K562 (cell line): ENCODE measurements around the gene NEK1.

Experiments
- CTCF ChIP-seq, 3 experiments: IDR thresholded peaks in 2 of 3; conservative IDR thresholded peaks in 1 of 3; 2 replicates each; pipeline ENCODE4 v1.5.1; 2011 to 2012; ENCODE audit warnings: low read length in 3 of 3, mild to moderate bottlenecking in 3 of 3, control low read depth in 2 of 3, improper control_type of control experiment in 1 of 3, inconsistent platforms in 1 of 3, low read depth in 1 of 3, mixed read lengths in 1 of 3, moderate library complexity in 1 of 3; ENCODE audit not compliant: insufficient read depth in 2 of 3
- HMGXB4 ChIP-seq: sonication (generic); formaldehyde crosslinking; IDR thresholded peaks from 2 replicates; pipeline ENCODE4 v1.8.1; 2023; ENCODE audit warnings: mild to moderate bottlenecking, missing genetic modification reagents
- MYNN ChIP-seq, 2 experiments: sonication (generic); formaldehyde crosslinking in 1 of 2; IDR thresholded peaks; 2 replicates each; pipeline versions ENCODE4 v1.5.0 to v1.6.1; 2016 to 2020; ENCODE audit warnings: antibody characterized with exemption in 1 of 2, missing genetic modification reagents in 1 of 2
- SMAD1 ChIP-seq: fragments of 150-350 bp; IDR thresholded peaks from 2 replicates; pipeline ENCODE4 v1.6.1; 2014; ENCODE audit warnings: low read length, low read depth; ENCODE audit not compliant: partially characterized antibody
- ZNF263 ChIP-seq: sonication (generic); formaldehyde crosslinking; IDR thresholded peaks from 2 replicates; pipeline ENCODE4 v1.8.0; 2022; ENCODE audit warnings: mild to moderate bottlenecking, missing genetic modification reagents, borderline replicate concordance
- ZNF695 ChIP-seq: fragments of 450-650 bp; formaldehyde crosslinking; IDR thresholded peaks from 2 replicates; pipeline ENCODE4 v1.4.0; 2020; ENCODE audit warnings: mild to moderate bottlenecking, moderate library complexity

DNA sequence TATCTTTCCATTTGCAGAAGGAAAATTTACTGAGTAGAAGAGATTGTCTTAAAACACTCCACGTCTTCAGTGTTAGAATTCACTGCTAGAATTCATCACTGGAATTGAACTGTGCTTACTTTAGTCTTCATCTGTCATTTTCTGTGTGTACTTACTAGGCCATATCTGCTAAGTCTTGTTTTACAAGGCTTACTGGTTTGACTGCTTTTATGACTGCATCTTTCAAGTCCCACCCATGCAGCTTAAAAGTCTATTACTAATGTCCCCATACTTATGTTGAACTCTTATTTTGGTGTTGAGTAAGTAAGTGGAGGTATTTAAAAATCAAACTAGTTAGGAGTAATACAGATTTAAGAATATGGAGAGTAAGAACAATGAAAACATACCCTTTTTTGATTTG is 22.6 kb upstream of the NEK1 start:
- no peak for TF ChIP-seq CTCF (IDR thresholded peaks at IDR 0.05 in 2 of 3, conservative IDR thresholded peaks at IDR 0.05 in 1 of 3; ENCODE audit: insufficient read depth in 2 of 3, low read depth in 1 of 3, low read length in 3 of 3)
- no peak for TF ChIP-seq ZNF695 (CRISPR knock-in tag)
- no peak for TF ChIP-seq HMGXB4
- TF ChIP-seq SMAD1: no peak
- TF ChIP-seq MYNN (IDR thresholded peaks at IDR 0.05): peak; percentile 72
- TF ChIP-seq MYNN (CRISPR knock-in tag; IDR thresholded peaks at IDR 0.05): no peak
- TF ChIP-seq ZNF263 (CRISPR knock-in tag): no peak
